HepG2 (cell line): ENCODE results near the gene GPLD1. TPM values are rescaled to one million over a fixed set of nuclear protein-coding genes. Genes with fewer than 3 reads are reported as not detected.

Experiments used
- ATAC-seq: fragments of 200-7000 bp; cut with Tn5 transposase; 3 replicates; pipeline ENCODE4 v1.9.1; 2020; ENCODE audit warnings: mild to moderate bottlenecking, moderate library complexity
- BruUV-seq: library from RNA; stranded (reverse); fragments of 400-500 nt; replicated peaks from 2 replicates; lab custom pipeline; 2021; lab: Mats Ljungman, UMichigan
- CTCF ChIA-PET: fragments of 300-600 bp; formaldehyde crosslinking; extraction: SDS; loops from one replicate; lab custom pipeline; 2021; ENCODE audit warnings: low total read pairs, inconsistent platforms, low intra/inter-chr PET ratio; lab: Yijun Ruan, JAX
- POLR2A ChIA-PET: fragments of 350-600 bp; sonication (Branson Sonifier 250); formaldehyde crosslinking; loops from one replicate; lab custom pipeline; 2020; ENCODE audit warnings: antibody characterized with exemption, inconsistent platforms; lab: Yijun Ruan, JAX
- DNase-seq: peaks from one replicate; pipeline ENCODE4 v3.0.0-alpha.2; 2015; ENCODE audit warnings: low spot score
- FAIRE-seq: peaks from 3 replicates; lab custom pipeline; 2011; peaks lifted over from hg19 to GRCh38; lab: Jason Lieb, UNC
- H2AFZ ChIP-seq: one replicate; pipeline ENCODE4 v1.6.1; 2011; ENCODE audit warnings: low read length, inconsistent platforms
- H3K27ac ChIP-seq: fragments of 300-600 bp; 3 replicates; pipeline ENCODE4 v1.8.0; 2011; ENCODE audit warnings: mixed run types, mild to moderate bottlenecking, mixed read lengths, low read length, inconsistent platforms; ENCODE audit not compliant: insufficient read depth; ENCODE audit errors: extremely low read length
- H3K27me3 ChIP-seq, 2 experiments: fragments of 200-600 bp in 1 of 2; 2 replicates in 1 of 2; 3 replicates in 1 of 2; pipeline versions ENCODE4 v1.6.0 to v1.8.0; 2011; ENCODE audit warnings: low read length in 2 of 2, mild to moderate bottlenecking in 2 of 2, moderate library complexity in 2 of 2, inconsistent platforms in 1 of 2; ENCODE audit not compliant: insufficient read depth in 2 of 2, control insufficient read depth in 1 of 2
- H3K36me3 ChIP-seq, 2 experiments: fragments of 200-600 bp in 1 of 2; replicated peaks in 1 of 2; 2 replicates in 1 of 2; 3 replicates in 1 of 2; pipeline versions ENCODE4 v1.5.1 to v1.8.0; 2011; ENCODE audit warnings: low read length in 2 of 2, inconsistent platforms in 1 of 2; ENCODE audit not compliant: insufficient read depth in 2 of 2, control insufficient read depth in 1 of 2
- H3K4me1 ChIP-seq: 2 replicates; pipeline ENCODE4 v1.5.1; 2012; ENCODE audit warnings: low read length, inconsistent platforms; ENCODE audit not compliant: insufficient read depth
- H3K4me2 ChIP-seq: 2 replicates; pipeline ENCODE4 v1.6.0; 2011; ENCODE audit warnings: low read depth, low read length, inconsistent platforms
- H3K4me3 ChIP-seq, 3 experiments: fragments of 200-600 bp in 1 of 3; sonication (generic), shearing (Covaris generic) in 1 of 3; replicated peaks in 1 of 3; 2 replicates each; pipeline ENCODE4 v1.5.1; 2011 to 2016; ENCODE audit warnings: low read length in 3 of 3, inconsistent platforms in 2 of 3, low read depth in 2 of 3, mild to moderate bottlenecking in 2 of 3, control low read depth in 1 of 3, mixed read lengths in 1 of 3; ENCODE audit not compliant: insufficient read depth in 1 of 3
- H3K79me2 ChIP-seq: one replicate; pipeline ENCODE4 v1.6.1; 2011; ENCODE audit warnings: low read length, inconsistent platforms; ENCODE audit not compliant: insufficient read depth
- H3K9ac ChIP-seq: 2 replicates; pipeline ENCODE4 v1.6.0; 2011; ENCODE audit warnings: mild to moderate bottlenecking, low read depth, low read length, inconsistent platforms; ENCODE audit not compliant: insufficient read depth
- H3K9me3 ChIP-seq: 2 replicates; pipeline ENCODE4 v1.5.1; 2012; ENCODE audit warnings: mild to moderate bottlenecking, low read length
- H4K20me1 ChIP-seq: 2 replicates; pipeline ENCODE4 v1.6.0; 2011; ENCODE audit warnings: inconsistent platforms, mild to moderate bottlenecking, low read length, moderate library complexity; ENCODE audit not compliant: insufficient read depth
- AHDC1 ChIP-seq: sonication (generic); formaldehyde crosslinking; IDR thresholded peaks from 2 replicates; pipeline ENCODE4 v1.5.1; 2020; ENCODE audit warnings: mild to moderate bottlenecking, missing genetic modification reagents, borderline replicate concordance
- ERF ChIP-seq: IDR thresholded peaks from 2 replicates; pipeline ENCODE4 v1.6.1; 2018; ENCODE audit warnings: missing biosample characterization, missing genetic modification reagents
- PAXIP1 ChIP-seq: sonication (generic); formaldehyde crosslinking; conservative IDR thresholded peaks from 2 replicates; pipeline ENCODE4 v1.4.0; 2020; ENCODE audit warnings: mild to moderate bottlenecking, missing genetic modification reagents, moderate library complexity
- ZMAT5 ChIP-seq: sonication (generic); formaldehyde crosslinking; IDR thresholded peaks from 2 replicates; pipeline ENCODE4 v1.5.0; 2020; ENCODE audit warnings: mild to moderate bottlenecking, low read depth, missing genetic modification reagents, borderline replicate concordance
- ZNF660 ChIP-seq: sonication (generic); formaldehyde crosslinking; IDR thresholded peaks from 2 replicates; pipeline ENCODE4 v1.5.1; 2020; ENCODE audit warnings: mild to moderate bottlenecking, low read depth, missing genetic modification reagents, borderline replicate concordance
- WGBS: methylation state at CpG from one replicate; pipeline ENCODE4 v1.1.6; 2017; ENCODE audit warnings: low lambda C conversion rate; 5-methylcytosine and 5-hydroxymethylcytosine counted together
- in situ Hi-C: cut with HindIII; loops from 2 replicates; pipeline ENCODE4 v1.10.0; 2017; ENCODE audit warnings: low pct_unique_long_range_greater_than_20kb; ENCODE audit not compliant: extremely low pct_ligation_motif_present
- intact Hi-C: fragments of 100-400 bp; cut with micrococcal nuclease; formaldehyde crosslinking; loops from one replicate; pipeline ENCODE4 v1.10.0; 2022; ENCODE audit not compliant: unreplicated experiment
- polyA plus RNA-seq, 8 experiments: library from polyadenylated mRNA; depleted of rRNA in 3 of 8; stranded (reverse) in 7 of 8; unstranded in 1 of 8; fragments of >200 nt; fragmentation: Illumina TruSeq in 4 of 8; extraction: Trizol in 4 of 8; gene quantifications; 2 replicates each; pipeline versions ENCODE4 v1.2.1 to v1.2.3, GENCODE V29; 2011 to 2016; ENCODE audit warnings: low read depth in 4 of 8, missing spikeins in 1 of 8, mixed read lengths in 1 of 8; ENCODE audit not compliant: insufficient read depth in 1 of 8
- total RNA-seq, 5 experiments: library from RNA; depleted of rRNA; stranded (reverse); fragments of >200 nt; fragmentation: Illumina TruSeq; extraction: Trizol; gene quantifications; 2 replicates each; pipeline ENCODE4 v1.2.3, GENCODE V29; 2016; ENCODE audit warnings: low read depth in 1 of 5

The GPLD1 gene
- total and polyA plus RNA-seq, 2 of the 13 experiments (the other 11 are each of a cell fraction or from before 2014, with no cell fraction given), result 6.2 to 7.6 TPM

- no peak overlapping the region for H3K27ac ChIP-seq
- CTCF ChIA-PET, result no interaction called here
- H3K4me2 ChIP-seq, result no peak overlapping the region
- POLR2A ChIA-PET, result no interaction called here
- H4K20me1 ChIP-seq, result no peaks in the 10 kb centered on the region
- no peak overlapping the region for H2AFZ ChIP-seq
- H3K4me3 ChIP-seq, result no peak overlapping the region
- intact Hi-C loops, result no loop called here
- ATAC-seq (no peak), DNase-seq (no peak), FAIRE-seq (no peak)
- in situ Hi-C loops, result no loop called here
- no peaks in the 10 kb centered on the region for H3K9me3 ChIP-seq
- H3K79me2 ChIP-seq, result no peaks in the 10 kb centered on the region
- no peaks in the 10 kb centered on the region for H3K4me1 ChIP-seq
- H3K27me3 ChIP-seq, result no peaks in the 10 kb centered on the region
- 89% methylated on average over 11 of the region's 11 CpGs for WGBS
- no peaks in the 10 kb centered on the region for H3K36me3 ChIP-seq
- no TSS peak for BruUV-seq
- H3K9ac ChIP-seq, result no peak overlapping the region
- TF ChIP-seq ZMAT5 (CRISPR knock-in tag) (no peak), PAXIP1 (no peak), ERF (CRISPR knock-in tag) (no peak), ZNF660 (CRISPR knock-in tag) (no peak), AHDC1 (CRISPR knock-in tag) (no peak)
These were observed 24.9 kb downstream of the GPLD1 start for GRCh38 chr6:24464253-24465038.
